ENCODE measurements around the gene FHOD3. TPM values are rescaled to one million over a fixed set of nuclear protein-coding genes. Genes with fewer than 3 reads are reported as not detected.

Gene FHOD3
- total and polyA plus RNA-seq, 2 of the 8 experiments (the other 6 are each of a cell fraction or from before 2014, with no cell fraction given), result 9.7 to 10.5 TPM

DNA sequence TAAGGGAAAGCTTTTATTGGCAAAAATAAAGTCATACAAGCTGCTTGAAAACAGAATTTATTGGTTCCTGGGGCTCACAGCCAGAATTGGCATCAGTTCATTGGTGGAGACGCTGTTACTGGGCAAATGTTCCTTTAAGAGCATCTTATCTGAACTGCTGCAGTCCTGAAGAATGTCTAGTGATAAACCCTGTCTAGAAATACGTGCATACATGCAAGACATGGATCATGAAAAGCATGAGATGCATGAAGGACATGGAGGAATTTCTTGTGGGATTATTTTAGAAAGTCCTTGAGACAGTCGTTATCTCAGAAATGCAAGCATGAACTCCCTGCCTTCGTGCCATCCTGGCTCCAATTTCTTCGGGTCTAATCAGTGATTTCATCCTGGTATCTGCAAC, 32.5 kb upstream of the FHOD3 start:
- FAIRE-seq (no peak), DNase-seq (ENCODE audit: low read depth in 1 of 2, low spot score in 2 of 2) (no peak)
- Histone ChIP-seq H2BK12ac (ENCODE audit: low read depth, low read length) (no peak overlapping the region), H3K14ac (ENCODE audit: insufficient read length) (no peak overlapping the region), H3K4me3 (ENCODE audit: extremely low read depth in 1 of 4, insufficient read depth in 2 of 4, low read depth in 3 of 4, low read length in 4 of 4) (no peak overlapping the region), H4K20me1 (replicated peaks in 1 of 2; ENCODE audit: control insufficient read depth in 1 of 2, insufficient read depth in 2 of 2, low read length in 2 of 2) (no peaks in the 10 kb centered on the region), H2AFZ (ENCODE audit: low read length) (no peak overlapping the region), H3K4ac (replicated peaks; ENCODE audit: insufficient read length, low read depth, low read length) (no peak overlapping the region), H3K56ac (replicated peaks; ENCODE audit: insufficient read length, low read depth, low read length) (no peak overlapping the region), H3K79me2 (ENCODE audit: control insufficient read depth in 1 of 2, insufficient read depth in 2 of 2, low read length in 2 of 2) (no peaks in the 10 kb centered on the region), H2BK20ac (ENCODE audit: low read length) (no peak overlapping the region), H3K79me1 (ENCODE audit: low read depth, low read length) (no peaks in the 10 kb centered on the region), H2BK15ac (ENCODE audit: low read length) (no peak overlapping the region), H4K5ac (ENCODE audit: insufficient read length, low read depth, low read length) (no peak overlapping the region), H2AK5ac (ENCODE audit: low read depth, low read length) (no peak overlapping the region), H3K23me2 (ENCODE audit: low read depth, low read length) (no peaks in the 10 kb centered on the region; the same call in 1 of the 2 replicates), H3K9ac (replicated peaks in 1 of 4; ENCODE audit: extremely low read depth in 1 of 4, low read depth in 3 of 4, low read length in 3 of 4) (no peak overlapping the region), H3K4me2 (ENCODE audit: insufficient read depth in 1 of 2, low read depth in 2 of 2, low read length in 2 of 2) (no peak overlapping the region), H2BK5ac (ENCODE audit: low read depth, low read length) (no peak overlapping the region), H3K18ac (ENCODE audit: extremely low read depth, low read length) (no peak overlapping the region), H3K36me3 (ENCODE audit: control insufficient read depth in 2 of 4, insufficient read depth in 4 of 4, low read length in 3 of 4) (no peaks in the 10 kb centered on the region; a peak in 1 of 8 replicates), H3K23ac (ENCODE audit: insufficient read length) (no peak overlapping the region), H4K91ac (replicated peaks; ENCODE audit: insufficient read length, low read length) (no peak overlapping the region), H3K27ac (ENCODE audit: low read depth, low read length) (no peak overlapping the region), H3K27me3 (replicated peaks in 1 of 4; ENCODE audit: control insufficient read depth in 3 of 4, extremely low read depth in 1 of 4, insufficient read depth in 3 of 4, low read length in 3 of 4) (no peaks in the 10 kb centered on the region), H2BK120ac (replicated peaks; ENCODE audit: low read depth, low read length) (no peak overlapping the region), H3K9me3 (ENCODE audit: insufficient read depth in 2 of 2, low read depth in 1 of 2, low read length in 1 of 2) (no peaks in the 10 kb centered on the region), H4K8ac (ENCODE audit: extremely low read depth, insufficient read depth, low read length) (no peak overlapping the region), H3K4me1 (replicated peaks in 1 of 4; ENCODE audit: control insufficient read depth in 3 of 4, insufficient read depth in 4 of 4, low read length in 3 of 4) (no peaks in the 10 kb centered on the region; a peak in 1 of 7 replicates)
- CTCF ChIA-PET (ENCODE audit: partially characterized antibody), result interaction anchor here (0.6 to 2.0 kb wide), 10 partner anchors 14 to 468 kb away, joined by 3 to 7 read pairs (median 3); no protein-coding TSS in a partner anchor
- POLR2A ChIA-PET (ENCODE audit: partially characterized antibody), result interaction anchor here (0.7 kb wide), 1 partner anchor 1357 kb away, joined by 4 read pairs; no protein-coding TSS in a partner anchor
- WGBS, 2 experiments (ENCODE audit: extremely low coverage in 1 of 2, insufficient coverage in 1 of 2, insufficient read length in 1 of 2, insufficient replicate concordance in 2 of 2, low coverage in 1 of 2, low lambda C conversion rate in 2 of 2, missing lambda C conversion rate in 1 of 2), result 93% methylated on average over 5 of the region's 5 CpGs; no CpG with 5 or more reads in 1 of the 2 experiments
- TF ChIP-seq BRCA1 (IDR thresholded peaks at IDR 0.05; ENCODE audit: low read depth, low read length) (no peak), SIN3A (conservative IDR thresholded peaks at IDR 0.05 in 1 of 2, IDR thresholded peaks at IDR 0.05 in 1 of 2; ENCODE audit: low read depth in 1 of 2, low read length in 2 of 2) (no peak), TEAD4 (IDR thresholded peaks at IDR 0.05; ENCODE audit: low read depth, low read length) (no peak)
- TF ChIP-seq, protein P1, sequence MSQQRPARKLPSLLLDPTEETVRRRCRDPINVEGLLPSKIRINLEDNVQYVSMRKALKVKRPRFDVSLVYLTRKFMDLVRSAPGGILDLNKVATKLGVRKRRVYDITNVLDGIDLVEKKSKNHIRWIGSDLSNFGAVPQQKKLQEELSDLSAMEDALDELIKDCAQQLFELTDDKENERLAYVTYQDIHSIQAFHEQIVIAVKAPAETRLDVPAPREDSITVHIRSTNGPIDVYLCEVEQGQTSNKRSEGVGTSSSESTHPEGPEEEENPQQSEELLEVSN (IDR thresholded peaks at IDR 0.05), result no peak
- TF ChIP-seq, protein P2, sequence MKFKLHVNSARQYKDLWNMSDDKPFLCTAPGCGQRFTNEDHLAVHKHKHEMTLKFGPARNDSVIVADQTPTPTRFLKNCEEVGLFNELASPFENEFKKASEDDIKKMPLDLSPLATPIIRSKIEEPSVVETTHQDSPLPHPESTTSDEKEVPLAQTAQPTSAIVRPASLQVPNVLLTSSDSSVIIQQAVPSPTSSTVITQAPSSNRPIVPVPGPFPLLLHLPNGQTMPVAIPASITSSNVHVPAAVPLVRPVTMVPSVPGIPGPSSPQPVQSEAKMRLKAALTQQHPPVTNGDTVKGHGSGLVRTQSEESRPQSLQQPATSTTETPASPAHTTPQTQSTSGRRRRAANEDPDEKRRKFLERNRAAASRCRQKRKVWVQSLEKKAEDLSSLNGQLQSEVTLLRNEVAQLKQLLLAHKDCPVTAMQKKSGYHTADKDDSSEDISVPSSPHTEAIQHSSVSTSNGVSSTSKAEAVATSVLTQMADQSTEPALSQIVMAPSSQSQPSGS (IDR thresholded peaks at IDR 0.05; ENCODE audit: low read length), result no peak
